ENCODE measurements around the gene SHC2.

DNA sequence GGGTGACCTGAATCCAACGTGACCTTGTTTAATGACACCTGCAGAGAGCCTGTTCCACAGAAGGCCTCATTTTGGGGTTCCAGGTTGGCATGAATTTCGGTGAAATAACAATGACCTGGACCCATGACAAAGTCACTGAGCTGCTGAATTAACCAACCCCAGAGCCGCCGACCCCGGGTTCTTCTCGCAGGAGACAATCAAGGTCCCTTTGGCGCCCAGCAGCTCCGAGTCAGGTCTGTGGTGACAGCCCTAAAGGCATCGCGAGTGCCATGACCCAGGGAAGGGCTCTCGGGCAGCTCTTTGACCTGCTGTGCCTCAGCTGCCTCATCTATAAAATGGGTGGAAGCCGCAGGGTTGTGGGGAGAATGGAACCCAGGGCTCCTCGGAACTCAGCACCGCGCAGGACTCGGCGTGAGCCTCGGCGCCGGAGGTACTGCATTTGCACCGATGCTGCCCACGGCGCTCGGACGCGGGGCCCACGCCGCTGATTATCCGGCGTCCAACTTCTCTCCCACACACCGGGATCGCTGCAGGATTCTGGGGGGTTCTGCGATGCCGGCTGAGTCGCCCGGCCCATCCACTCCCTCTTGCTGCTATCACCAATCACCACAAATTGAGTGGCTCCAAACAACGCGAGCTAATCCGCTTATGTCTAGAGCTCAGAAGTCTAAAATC lies 5.7 kb downstream of the SHC2 start:
- no peak for TF ChIP-seq POLR2A (conservative IDR thresholded peaks at IDR 0.05)
- TF ChIP-seq ZFP30 (CRISPR knock-in tag; IDR thresholded peaks at IDR 0.05; ENCODE audit: borderline replicate concordance): no peak
- TF ChIP-seq TAF1 (IDR thresholded peaks at IDR 0.05; ENCODE audit: control insufficient read depth, extremely low read depth, insufficient read depth, low read length, severe bottlenecking): no peak
- TF ChIP-seq, protein P1, sequence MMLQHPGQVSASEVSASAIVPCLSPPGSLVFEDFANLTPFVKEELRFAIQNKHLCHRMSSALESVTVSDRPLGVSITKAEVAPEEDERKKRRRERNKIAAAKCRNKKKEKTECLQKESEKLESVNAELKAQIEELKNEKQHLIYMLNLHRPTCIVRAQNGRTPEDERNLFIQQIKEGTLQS (IDR thresholded peaks at IDR 0.05): no peak
- TF ChIP-seq, protein P1 (CRISPR knock-in tag; conservative IDR thresholded peaks at IDR 0.05): no peak
- no peak for TF ChIP-seq CEBPG (CRISPR knock-in tag; IDR thresholded peaks at IDR 0.05)
- no peak for TF ChIP-seq CEBPG (tag; conservative IDR thresholded peaks at IDR 0.05 in 1 of 2, IDR thresholded peaks at IDR 0.05 in 1 of 2)
- TF ChIP-seq ZNF12 (CRISPR knock-in tag; IDR thresholded peaks at IDR 0.05): no peak
- no peak for TF ChIP-seq ETV6 (IDR thresholded peaks at IDR 0.05; ENCODE audit: borderline replicate concordance in 1 of 2, low read depth in 2 of 2, low read length in 1 of 2)
- TF ChIP-seq ETV6 (CRISPR knock-in tag; IDR thresholded peaks at IDR 0.05; ENCODE audit: borderline replicate concordance): no peak
- TF ChIP-seq CBX1 (IDR thresholded peaks at IDR 0.05; ENCODE audit: low read depth): no peak
- TF ChIP-seq DDX20 (tag; IDR thresholded peaks at IDR 0.05; ENCODE audit: low read depth): no peak
- TF ChIP-seq GATAD2A (IDR thresholded peaks at IDR 0.05): no peak
- TF ChIP-seq, protein P2, sequence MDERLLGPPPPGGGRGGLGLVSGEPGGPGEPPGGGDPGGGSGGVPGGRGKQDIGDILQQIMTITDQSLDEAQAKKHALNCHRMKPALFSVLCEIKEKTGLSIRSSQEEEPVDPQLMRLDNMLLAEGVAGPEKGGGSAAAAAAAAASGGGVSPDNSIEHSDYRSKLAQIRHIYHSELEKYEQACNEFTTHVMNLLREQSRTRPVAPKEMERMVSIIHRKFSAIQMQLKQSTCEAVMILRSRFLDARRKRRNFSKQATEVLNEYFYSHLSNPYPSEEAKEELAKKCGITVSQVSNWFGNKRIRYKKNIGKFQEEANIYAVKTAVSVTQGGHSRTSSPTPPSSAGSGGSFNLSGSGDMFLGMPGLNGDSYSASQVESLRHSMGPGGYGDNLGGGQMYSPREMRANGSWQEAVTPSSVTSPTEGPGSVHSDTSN (CRISPR knock-in tag; IDR thresholded peaks at IDR 0.05; ENCODE audit: low read depth): no peak
- TF ChIP-seq, protein P2 (tag; conservative IDR thresholded peaks at IDR 0.05; ENCODE audit: low read depth): no peak
- TF ChIP-seq, protein P3, sequence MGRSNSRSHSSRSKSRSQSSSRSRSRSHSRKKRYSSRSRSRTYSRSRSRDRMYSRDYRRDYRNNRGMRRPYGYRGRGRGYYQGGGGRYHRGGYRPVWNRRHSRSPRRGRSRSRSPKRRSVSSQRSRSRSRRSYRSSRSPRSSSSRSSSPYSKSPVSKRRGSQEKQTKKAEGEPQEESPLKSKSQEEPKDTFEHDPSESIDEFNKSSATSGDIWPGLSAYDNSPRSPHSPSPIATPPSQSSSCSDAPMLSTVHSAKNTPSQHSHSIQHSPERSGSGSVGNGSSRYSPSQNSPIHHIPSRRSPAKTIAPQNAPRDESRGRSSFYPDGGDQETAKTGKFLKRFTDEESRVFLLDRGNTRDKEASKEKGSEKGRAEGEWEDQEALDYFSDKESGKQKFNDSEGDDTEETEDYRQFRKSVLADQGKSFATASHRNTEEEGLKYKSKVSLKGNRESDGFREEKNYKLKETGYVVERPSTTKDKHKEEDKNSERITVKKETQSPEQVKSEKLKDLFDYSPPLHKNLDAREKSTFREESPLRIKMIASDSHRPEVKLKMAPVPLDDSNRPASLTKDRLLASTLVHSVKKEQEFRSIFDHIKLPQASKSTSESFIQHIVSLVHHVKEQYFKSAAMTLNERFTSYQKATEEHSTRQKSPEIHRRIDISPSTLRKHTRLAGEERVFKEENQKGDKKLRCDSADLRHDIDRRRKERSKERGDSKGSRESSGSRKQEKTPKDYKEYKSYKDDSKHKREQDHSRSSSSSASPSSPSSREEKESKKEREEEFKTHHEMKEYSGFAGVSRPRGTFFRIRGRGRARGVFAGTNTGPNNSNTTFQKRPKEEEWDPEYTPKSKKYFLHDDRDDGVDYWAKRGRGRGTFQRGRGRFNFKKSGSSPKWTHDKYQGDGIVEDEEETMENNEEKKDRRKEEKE (IDR thresholded peaks at IDR 0.05; ENCODE audit: borderline replicate concordance in 1 of 2, control insufficient read depth in 1 of 2, low read depth in 2 of 2, low read length in 1 of 2): no peak
- TF ChIP-seq ZNF274 (IDR thresholded peaks at IDR 0.05; ENCODE audit: borderline replicate concordance, low read depth, low read length): no peak

All from K562 (cell line).